ENCODE measurements around the gene CHSY3.
A peak's percentile ranks its signal among the peaks of the same experiment; 100 is the strongest.

CHSY3 gene

DNA sequence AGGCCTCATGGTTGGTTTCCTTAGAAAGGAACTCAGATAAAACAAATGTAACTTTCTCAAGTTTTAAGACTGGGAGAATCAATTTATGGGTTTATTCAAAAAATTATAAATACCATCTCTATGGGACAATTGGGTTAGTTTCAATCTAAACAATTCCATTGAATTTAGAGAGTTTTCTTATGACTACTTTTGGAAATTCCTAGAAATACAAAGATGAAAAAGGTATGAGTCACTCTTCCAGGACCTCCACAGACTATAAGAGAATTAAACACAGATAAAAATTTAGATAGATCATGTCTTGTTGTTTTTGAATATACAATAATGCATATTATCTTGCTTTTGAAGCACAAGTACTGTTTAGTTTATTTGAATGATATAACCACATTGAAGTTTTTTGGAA, 188.7 kb downstream of the CHSY3 start:
- TF ChIP-seq, protein P1, sequence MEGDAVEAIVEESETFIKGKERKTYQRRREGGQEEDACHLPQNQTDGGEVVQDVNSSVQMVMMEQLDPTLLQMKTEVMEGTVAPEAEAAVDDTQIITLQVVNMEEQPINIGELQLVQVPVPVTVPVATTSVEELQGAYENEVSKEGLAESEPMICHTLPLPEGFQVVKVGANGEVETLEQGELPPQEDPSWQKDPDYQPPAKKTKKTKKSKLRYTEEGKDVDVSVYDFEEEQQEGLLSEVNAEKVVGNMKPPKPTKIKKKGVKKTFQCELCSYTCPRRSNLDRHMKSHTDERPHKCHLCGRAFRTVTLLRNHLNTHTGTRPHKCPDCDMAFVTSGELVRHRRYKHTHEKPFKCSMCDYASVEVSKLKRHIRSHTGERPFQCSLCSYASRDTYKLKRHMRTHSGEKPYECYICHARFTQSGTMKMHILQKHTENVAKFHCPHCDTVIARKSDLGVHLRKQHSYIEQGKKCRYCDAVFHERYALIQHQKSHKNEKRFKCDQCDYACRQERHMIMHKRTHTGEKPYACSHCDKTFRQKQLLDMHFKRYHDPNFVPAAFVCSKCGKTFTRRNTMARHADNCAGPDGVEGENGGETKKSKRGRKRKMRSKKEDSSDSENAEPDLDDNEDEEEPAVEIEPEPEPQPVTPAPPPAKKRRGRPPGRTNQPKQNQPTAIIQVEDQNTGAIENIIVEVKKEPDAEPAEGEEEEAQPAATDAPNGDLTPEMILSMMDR (IDR thresholded peaks at IDR 0.05; ENCODE audit: low read length, missing control alignments), result no peak
- DNase-seq (ENCODE audit: low read depth), result no peak
- no peak overlapping the region for H3K4me3 ChIP-seq (replicated peaks; ENCODE audit: low read depth, low read length)

- TF ChIP-seq, protein P1 (IDR thresholded peaks at IDR 0.05; ENCODE audit: low read length, missing control alignments), result no peak
- no peak for DNase-seq (ENCODE audit: low read depth)
- H3K4me3 ChIP-seq (replicated peaks; ENCODE audit: low read depth, low read length), result no peak overlapping the region
Observed at GRCh38 chr5:130096483-130096882, 192.2 kb downstream of the CHSY3 start.

DNA sequence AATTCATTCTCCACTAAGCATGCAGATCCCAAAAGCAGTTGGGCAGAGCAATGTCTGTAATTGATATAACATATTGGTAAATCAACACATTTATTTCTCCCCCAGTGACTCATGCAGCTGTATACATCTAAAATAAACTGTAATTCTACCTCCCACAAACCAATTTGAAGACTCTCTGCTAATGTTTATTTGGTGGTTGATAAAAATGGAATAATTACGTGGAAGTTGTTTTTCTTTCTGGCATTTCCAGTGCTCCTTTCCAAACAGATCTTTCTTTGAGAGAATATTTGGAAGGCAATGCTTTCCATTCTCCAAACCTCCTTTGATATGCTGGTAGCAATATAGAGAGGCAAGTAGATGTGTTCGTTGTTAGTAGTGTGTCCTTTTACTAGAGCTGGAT, 194.7 kb downstream of the CHSY3 start:
- no peak overlapping the region for H3K4me3 ChIP-seq (replicated peaks; ENCODE audit: low read depth, low read length)
- TF ChIP-seq, protein P1 (IDR thresholded peaks at IDR 0.05; ENCODE audit: low read length, missing control alignments), result no peak
- DNase-seq (ENCODE audit: low read depth), result no peak

- TF ChIP-seq, protein P1 (IDR thresholded peaks at IDR 0.05; ENCODE audit: low read length, missing control alignments), result no peak
- H3K4me3 ChIP-seq (replicated peaks; ENCODE audit: low read depth, low read length), result no peak overlapping the region
- no peak for DNase-seq (ENCODE audit: low read depth)
Observed at GRCh38 chr5:130102375-130102774, 198.1 kb downstream of the CHSY3 start.

GRCh38 chr5:130102960-130103359, 198.7 kb downstream of the CHSY3 start:
- DNase-seq (ENCODE audit: low read depth), result no peak
- TF ChIP-seq, protein P1 (IDR thresholded peaks at IDR 0.05; ENCODE audit: low read length, missing control alignments), result no peak
- H3K4me3 ChIP-seq (replicated peaks; ENCODE audit: low read depth, low read length), result no peak overlapping the region

GRCh38 chr5:130104895-130105688, 200.8 kb downstream of the CHSY3 start:
- TF ChIP-seq, protein P1 (IDR thresholded peaks at IDR 0.05; ENCODE audit: low read length, missing control alignments), result no peak
- DNase-seq (ENCODE audit: low read depth), result peak; percentile 30
- no peak overlapping the region for H3K4me3 ChIP-seq (replicated peaks; ENCODE audit: low read depth, low read length)

- TF ChIP-seq, protein P1 (IDR thresholded peaks at IDR 0.05; ENCODE audit: low read length, missing control alignments), result no peak
- no peak overlapping the region for H3K4me3 ChIP-seq (replicated peaks; ENCODE audit: low read depth, low read length)
- no peak for DNase-seq (ENCODE audit: low read depth)
Observed at GRCh38 chr5:130106480-130106879, 202.2 kb downstream of the CHSY3 start.
